Vagina (tissue), 2 donors: Measurements from ENCODE around the gene WFDC2. TPM values are rescaled to one million over a fixed set of nuclear protein-coding genes. Genes with fewer than 3 reads are reported as not detected.

Source experiments
- DNase-seq, 2 donors: peaks; one replicate each; pipeline ENCODE4 v3.0.0-alpha.2; 2017; ENCODE audit errors: extremely low spot score in 2 of 2
- H3K27ac ChIP-seq: fragments of 200-600 bp; sonication (generic); one replicate; pipeline ENCODE4 v1.5.1; 2019
- H3K27me3 ChIP-seq: fragments of 200-600 bp; sonication (generic); one replicate; pipeline ENCODE4 v1.5.1; 2019
- H3K36me3 ChIP-seq, 2 donors: fragments of 200-600 bp; sonication (generic); one replicate each; pipeline ENCODE4 v1.5.1; 2017 to 2019
- H3K4me1 ChIP-seq: fragments of 200-600 bp; sonication (generic); one replicate; pipeline ENCODE4 v1.5.1; 2019
- H3K4me3 ChIP-seq, 2 donors: fragments of 200-600 bp; sonication (generic); 1 replicate in 1 of 2; 2 replicates in 1 of 2; pipeline ENCODE4 v1.5.1; 2016 to 2019
- H3K9me3 ChIP-seq: fragments of 200-600 bp; sonication (generic); one replicate; pipeline ENCODE4 v1.5.1; 2019
- POLR2A ChIP-seq, 2 donors: fragments of 450-650 bp; IDR thresholded peaks; one replicate each; pipeline ENCODE4 v1.6.1; 2017; ENCODE audit warnings: antibody characterized with exemption in 2 of 2, mild to moderate bottlenecking in 2 of 2, moderate library complexity in 2 of 2
- POLR2AphosphoS5 ChIP-seq, 2 donors: sonication (generic); formaldehyde crosslinking; IDR thresholded peaks; one replicate each; pipeline ENCODE4 v1.9.0; 2017; ENCODE audit warnings: antibody characterized with exemption in 2 of 2, mild to moderate bottlenecking in 2 of 2, low read depth in 1 of 2; ENCODE audit not compliant: insufficient read depth in 1 of 2
- intact Hi-C: fragments of 100-400 bp; cut with DNase I; formaldehyde crosslinking; loops from one replicate; pipeline ENCODE4 v1.15.1; 2023
- total RNA-seq: library from RNA; depleted of rRNA; stranded (reverse); fragments of >200 nt; gene quantifications from one replicate; pipeline ENCODE4 v1.2.3, GENCODE V29; 2016
- TF ChIP-seq, protein P1 (sequence below), 3 experiments: fragments of 450-650 bp in 2 of 3; fragments of 200-600 bp in 1 of 3; sonication (generic) in 1 of 3; IDR thresholded peaks; one replicate each; pipeline ENCODE4 v1.5.1; 2017 to 2019; ENCODE audit warnings: antibody characterized with exemption in 3 of 3, mild to moderate bottlenecking in 2 of 3, moderate library complexity in 2 of 3

The WFDC2 gene
- total RNA-seq, 1 donor from 2014 or later: 2.2 TPM

GRCh38 chr20:45440891-45441685, 28.5 kb upstream of the WFDC2 start:
- H3K36me3 ChIP-seq: no peaks in the 10 kb centered on the region
- no peaks in the 10 kb centered on the region for H3K27me3 ChIP-seq
- no peak for TF ChIP-seq POLR2AphosphoS5 (IDR thresholded peaks at IDR 0.05; ENCODE audit: insufficient read depth in 1 of 2, low read depth in 1 of 2)
- TF ChIP-seq, protein P1, sequence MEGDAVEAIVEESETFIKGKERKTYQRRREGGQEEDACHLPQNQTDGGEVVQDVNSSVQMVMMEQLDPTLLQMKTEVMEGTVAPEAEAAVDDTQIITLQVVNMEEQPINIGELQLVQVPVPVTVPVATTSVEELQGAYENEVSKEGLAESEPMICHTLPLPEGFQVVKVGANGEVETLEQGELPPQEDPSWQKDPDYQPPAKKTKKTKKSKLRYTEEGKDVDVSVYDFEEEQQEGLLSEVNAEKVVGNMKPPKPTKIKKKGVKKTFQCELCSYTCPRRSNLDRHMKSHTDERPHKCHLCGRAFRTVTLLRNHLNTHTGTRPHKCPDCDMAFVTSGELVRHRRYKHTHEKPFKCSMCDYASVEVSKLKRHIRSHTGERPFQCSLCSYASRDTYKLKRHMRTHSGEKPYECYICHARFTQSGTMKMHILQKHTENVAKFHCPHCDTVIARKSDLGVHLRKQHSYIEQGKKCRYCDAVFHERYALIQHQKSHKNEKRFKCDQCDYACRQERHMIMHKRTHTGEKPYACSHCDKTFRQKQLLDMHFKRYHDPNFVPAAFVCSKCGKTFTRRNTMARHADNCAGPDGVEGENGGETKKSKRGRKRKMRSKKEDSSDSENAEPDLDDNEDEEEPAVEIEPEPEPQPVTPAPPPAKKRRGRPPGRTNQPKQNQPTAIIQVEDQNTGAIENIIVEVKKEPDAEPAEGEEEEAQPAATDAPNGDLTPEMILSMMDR (IDR thresholded peaks at IDR 0.05): no peak
- TF ChIP-seq POLR2A (IDR thresholded peaks at IDR 0.05): no peak
- no peaks in the 10 kb centered on the region for H3K9me3 ChIP-seq
- no peak for DNase-seq
- no peak overlapping the region for H3K4me3 ChIP-seq
- peaks cover 13% of the 10 kb centered on the region for H3K4me1 ChIP-seq
- intact Hi-C loops: no loop called here
- no peak overlapping the region for H3K27ac ChIP-seq

- Histone ChIP-seq H3K36me3 (no peaks in the 10 kb centered on the region), H3K4me3 (no peak overlapping the region), H3K27me3 (no peaks in the 10 kb centered on the region), H3K4me1 (peaks cover 7% of the 10 kb centered on the region), H3K9me3 (no peaks in the 10 kb centered on the region), H3K27ac (no peak overlapping the region)
- TF ChIP-seq POLR2A (IDR thresholded peaks at IDR 0.05): no peak
- TF ChIP-seq, protein P1 (IDR thresholded peaks at IDR 0.05): no peak
- no peak for TF ChIP-seq POLR2AphosphoS5 (IDR thresholded peaks at IDR 0.05; ENCODE audit: insufficient read depth in 1 of 2, low read depth in 1 of 2)
- intact Hi-C loops: no loop called here
- DNase-seq: no peak
Measured at GRCh38 chr20:45441746-45442145, 27.8 kb upstream of the WFDC2 start.

GRCh38 chr20:45444050-45444449, 25.5 kb upstream of the WFDC2 start:
- Histone ChIP-seq H3K9me3 (no peaks in the 10 kb centered on the region), H3K27ac (no peak overlapping the region), H3K4me1 (peaks cover 7% of the 10 kb centered on the region), H3K36me3 (no peaks in the 10 kb centered on the region), H3K4me3 (no peak overlapping the region), H3K27me3 (no peaks in the 10 kb centered on the region)
- TF ChIP-seq, protein P1 (IDR thresholded peaks at IDR 0.05): no peak
- TF ChIP-seq POLR2A (IDR thresholded peaks at IDR 0.05): no peak
- no peak for TF ChIP-seq POLR2AphosphoS5 (IDR thresholded peaks at IDR 0.05; ENCODE audit: insufficient read depth in 1 of 2, low read depth in 1 of 2)
- DNase-seq: no peak
- intact Hi-C loops: no loop called here

DNA sequence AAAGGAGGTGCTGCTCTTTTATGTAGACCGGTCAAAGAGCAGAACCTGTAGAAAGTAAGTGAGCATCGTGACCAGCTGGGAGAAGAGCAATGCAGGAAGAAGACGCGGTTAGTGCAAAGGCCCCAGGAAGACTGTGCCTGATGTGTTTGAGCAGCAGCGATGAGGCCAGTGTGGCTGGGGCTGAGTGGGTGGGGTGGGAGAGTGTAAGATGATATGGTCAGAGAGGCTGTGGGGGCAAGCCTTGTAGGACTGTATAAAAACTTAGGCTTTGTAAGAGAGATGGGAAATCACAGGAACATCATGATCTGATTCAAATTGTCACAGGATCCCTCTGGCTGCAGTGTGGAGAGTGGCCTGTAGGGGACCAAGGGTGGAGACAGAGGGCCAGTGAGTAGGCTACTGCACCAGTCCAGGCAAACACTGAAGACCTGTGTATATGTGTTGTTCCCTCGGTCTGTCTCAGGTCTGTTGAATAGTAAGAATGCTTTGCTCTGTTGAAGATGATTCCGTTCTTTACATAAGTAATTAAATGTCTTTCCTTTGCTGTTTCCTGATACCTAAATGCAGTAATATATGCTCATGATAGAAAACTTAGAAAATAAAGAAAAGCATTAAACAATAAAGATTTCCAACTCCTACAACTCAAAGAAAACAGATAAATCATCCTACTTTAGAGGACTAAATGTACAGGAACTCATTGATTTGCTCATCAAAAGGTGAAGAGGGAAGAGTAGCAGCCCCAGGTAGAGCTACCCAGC, 23.6 kb upstream of the WFDC2 start:
- no peak overlapping the region for H3K27ac ChIP-seq
- TF ChIP-seq, protein P1 (IDR thresholded peaks at IDR 0.05): no peak
- TF ChIP-seq POLR2A (IDR thresholded peaks at IDR 0.05) (no peak), POLR2AphosphoS5 (IDR thresholded peaks at IDR 0.05; ENCODE audit: insufficient read depth in 1 of 2, low read depth in 1 of 2) (no peak)
- peaks cover 7% of the 10 kb centered on the region for H3K4me1 ChIP-seq
- no peak overlapping the region for H3K4me3 ChIP-seq
- no peak for DNase-seq
- no peaks in the 10 kb centered on the region for H3K36me3 ChIP-seq
- intact Hi-C loops: loop anchor here (5.0 kb wide), 1 partner anchor 89 kb away; no protein-coding TSS in a partner anchor
- no peaks in the 10 kb centered on the region for H3K27me3 ChIP-seq
- no peaks in the 10 kb centered on the region for H3K9me3 ChIP-seq
